IMR-90 (cell line): Measurements from ENCODE around the gene TXNRD1. TPM values are rescaled to one million over a fixed set of nuclear protein-coding genes. Genes with fewer than 3 reads are reported as not detected.

Source experiments
- ATAC-seq: fragments of 200-7000 bp; cut with Tn5 transposase; 2 replicates; pipeline ENCODE4 v1.9.1; 2020; ENCODE audit warnings: low read depth, mild to moderate bottlenecking, moderate library complexity
- BruUV-seq: library from RNA; stranded (reverse); fragments of 400-500 nt; replicated peaks from 2 replicates; lab custom pipeline; 2021; lab: Mats Ljungman, UMichigan
- CTCF ChIA-PET: fragments of 300-600 bp; formaldehyde crosslinking; extraction: SDS; loops from one replicate; lab custom pipeline; 2021; ENCODE audit warnings: antibody characterized with exemption; lab: Yijun Ruan, JAX
- POLR2A ChIA-PET: fragments of 300-600 bp; sonication (Branson Sonifier 250); formaldehyde crosslinking; loops from one replicate; lab custom pipeline; 2022; ENCODE audit warnings: antibody characterized with exemption; ENCODE audit not compliant: unreplicated experiment; lab: Charles Lee
- DNase-seq: peaks from one replicate; pipeline ENCODE4 v3.0.0; 2013
- H2AFZ ChIP-seq: replicated peaks from 2 replicates; pipeline ENCODE3; 2013; ENCODE audit warnings: low read length, mild to moderate bottlenecking; ENCODE audit not compliant: poor library complexity
- H2AK5ac ChIP-seq: 2 replicates; pipeline ENCODE4 v1.6.1; 2013; ENCODE audit warnings: low read depth, low read length, inconsistent platforms
- H2AK9ac ChIP-seq: replicated peaks from 2 replicates; pipeline ENCODE3; 2013; ENCODE audit warnings: mild to moderate bottlenecking, low read depth, low read length, moderate library complexity; ENCODE audit not compliant: poor library complexity
- H2BK120ac ChIP-seq: 2 replicates; pipeline ENCODE4 v1.6.1; 2013; ENCODE audit warnings: low read depth, low read length, inconsistent platforms
- H2BK15ac ChIP-seq: 3 replicates; pipeline ENCODE4 v1.6.1; 2013; ENCODE audit warnings: low read depth, low read length, inconsistent platforms
- H2BK20ac ChIP-seq: 2 replicates; pipeline ENCODE4 v1.6.1; 2013; ENCODE audit warnings: low read depth, mild to moderate bottlenecking, inconsistent platforms, low read length, moderate library complexity
- H2BK5ac ChIP-seq: 2 replicates; pipeline ENCODE4 v1.6.1; 2013; ENCODE audit warnings: mild to moderate bottlenecking, low read depth, low read length, inconsistent platforms; ENCODE audit not compliant: poor library complexity, severe bottlenecking
- H3K14ac ChIP-seq: replicated peaks from 2 replicates; pipeline ENCODE4 v1.6.1; 2013; ENCODE audit warnings: low read depth, low read length, inconsistent platforms
- H3K18ac ChIP-seq: 2 replicates; pipeline ENCODE4 v1.6.1; 2013; ENCODE audit warnings: low read depth, low read length, control low read depth
- H3K23ac ChIP-seq: 2 replicates; pipeline ENCODE4 v1.6.1; 2013; ENCODE audit warnings: low read depth, low read length, inconsistent platforms
- H3K27ac ChIP-seq: 2 replicates; pipeline ENCODE4 v1.5.1; 2013; ENCODE audit warnings: mild to moderate bottlenecking, control low read depth, low read length; ENCODE audit not compliant: insufficient read depth
- H3K27me3 ChIP-seq: 2 replicates; pipeline ENCODE4 v1.6.1; 2013; ENCODE audit warnings: low read length; ENCODE audit not compliant: control insufficient read depth, insufficient read depth
- H3K36me3 ChIP-seq: 2 replicates; pipeline ENCODE4 v1.6.1; 2013; ENCODE audit warnings: low read length, mixed read lengths; ENCODE audit not compliant: control insufficient read depth, insufficient read depth
- H3K4ac ChIP-seq: 2 replicates; pipeline ENCODE4 v1.6.1; 2013; ENCODE audit warnings: low read depth, low read length, inconsistent platforms
- H3K4me1 ChIP-seq: 2 replicates; pipeline ENCODE4 v1.6.1; 2013; ENCODE audit warnings: low read length, mixed read lengths; ENCODE audit not compliant: control insufficient read depth, insufficient read depth
- H3K4me2 ChIP-seq: 2 replicates; pipeline ENCODE4 v1.6.1; 2013; ENCODE audit warnings: low read depth, mild to moderate bottlenecking, control low read depth, low read length, moderate library complexity
- H3K4me3 ChIP-seq: 2 replicates; pipeline ENCODE4 v1.5.1; 2013; ENCODE audit warnings: low read depth, mild to moderate bottlenecking, control low read depth, low read length, moderate library complexity; ENCODE audit not compliant: insufficient read depth
- H3K56ac ChIP-seq: 2 replicates; pipeline ENCODE4 v1.6.1; 2013; ENCODE audit warnings: low read length, inconsistent platforms; ENCODE audit not compliant: insufficient read depth; ENCODE audit errors: extremely low read depth
- H3K79me1 ChIP-seq, 2 experiments: 2 replicates each; pipeline ENCODE4 v1.6.1; 2013; ENCODE audit warnings: low read length in 2 of 2, inconsistent platforms in 1 of 2, low read depth in 1 of 2
- H3K9ac ChIP-seq: 2 replicates; pipeline ENCODE4 v1.6.1; 2013; ENCODE audit warnings: low read depth, low read length, control low read depth
- H3K9me1 ChIP-seq: 2 replicates; pipeline ENCODE4 v1.6.1; 2013; ENCODE audit warnings: low read length, inconsistent platforms; ENCODE audit not compliant: insufficient read depth
- H3K9me3 ChIP-seq: 2 replicates; pipeline ENCODE4 v1.6.1; 2013; ENCODE audit warnings: low read length; ENCODE audit not compliant: control insufficient read depth, insufficient read depth
- H4K20me1 ChIP-seq: 2 replicates; pipeline ENCODE4 v1.6.1; 2013; ENCODE audit warnings: low read length, inconsistent platforms; ENCODE audit not compliant: insufficient read depth
- H4K5ac ChIP-seq: 2 replicates; pipeline ENCODE4 v1.6.1; 2013; ENCODE audit warnings: mild to moderate bottlenecking, low read depth, low read length, control low read depth
- H4K8ac ChIP-seq, 2 experiments: 2 replicates each; pipeline ENCODE4 v1.6.1; 2013; ENCODE audit warnings: low read depth in 2 of 2, low read length in 2 of 2, control low read depth in 1 of 2, inconsistent platforms in 1 of 2
- H4K91ac ChIP-seq: 2 replicates; pipeline ENCODE4 v1.6.1; 2013; ENCODE audit warnings: low read depth, low read length, inconsistent platforms; ENCODE audit not compliant: insufficient read depth
- BHLHE40 ChIP-seq: fragments of 150-350 bp; IDR thresholded peaks from 2 replicates; pipeline ENCODE4 v1.6.1; 2016; ENCODE audit warnings: mild to moderate bottlenecking, low read depth, low read length
- CEBPB ChIP-seq: IDR thresholded peaks from 2 replicates; pipeline ENCODE4 v1.6.1; 2012; ENCODE audit warnings: low read depth, low read length, improper control_type of control experiment
- CHD1 ChIP-seq: IDR thresholded peaks from 2 replicates; pipeline ENCODE4 v1.6.1; 2012; ENCODE audit warnings: low read depth, low read length, improper control_type of control experiment
- CTCF ChIP-seq: conservative IDR thresholded peaks from 2 replicates; pipeline ENCODE4 v1.5.1; 2012; ENCODE audit warnings: mild to moderate bottlenecking, low read depth, low read length, improper control_type of control experiment
- ELK1 ChIP-seq: fragments of 150-350 bp; IDR thresholded peaks from 2 replicates; pipeline ENCODE4 v1.6.1; 2016; ENCODE audit warnings: low read depth, mild to moderate bottlenecking, low read length, moderate library complexity, borderline replicate concordance
- FOS ChIP-seq: fragments of 150-350 bp; IDR thresholded peaks from 2 replicates; pipeline ENCODE4 v1.6.1; 2016; ENCODE audit warnings: low read depth, low read length
- MAFK ChIP-seq: IDR thresholded peaks from 2 replicates; pipeline ENCODE4 v1.6.1; 2012; ENCODE audit warnings: low read depth, low read length, improper control_type of control experiment
- MAZ ChIP-seq: IDR thresholded peaks from 2 replicates; pipeline ENCODE4 v1.6.1; 2012; ENCODE audit warnings: low read depth, mild to moderate bottlenecking, low read length, improper control_type of control experiment, moderate library complexity, borderline replicate concordance
- MXI1 ChIP-seq: IDR thresholded peaks from 2 replicates; pipeline ENCODE4 v1.6.1; 2012; ENCODE audit warnings: low read depth, mild to moderate bottlenecking, low read length, moderate library complexity, borderline replicate concordance
- NFE2L2 ChIP-seq: fragments of 150-350 bp; IDR thresholded peaks from 2 replicates; pipeline ENCODE4 v1.6.1; 2016; ENCODE audit warnings: low read depth, mild to moderate bottlenecking, low read length
- POLR2A ChIP-seq: IDR thresholded peaks from 2 replicates; pipeline ENCODE4 v1.6.1; 2012; ENCODE audit warnings: mild to moderate bottlenecking, low read depth, low read length
- RAD21 ChIP-seq: IDR thresholded peaks from 2 replicates; pipeline ENCODE4 v1.6.1; 2012; ENCODE audit warnings: low read length, improper control_type of control experiment
- RCOR1 ChIP-seq: IDR thresholded peaks from 2 replicates; pipeline ENCODE4 v1.6.1; 2012; ENCODE audit warnings: mild to moderate bottlenecking, low read length, improper control_type of control experiment; ENCODE audit not compliant: insufficient replicate concordance
- RFX5 ChIP-seq: IDR thresholded peaks from 2 replicates; pipeline ENCODE4 v1.8.0; 2012; ENCODE audit warnings: low read depth, mild to moderate bottlenecking, low read length, moderate library complexity
- USF2 ChIP-seq: fragments of 150-350 bp; IDR thresholded peaks from 2 replicates; pipeline ENCODE4 v1.6.1; 2017; ENCODE audit warnings: mild to moderate bottlenecking, antibody characterized with exemption, low read length, low read depth
- WGBS, 2 experiments: methylation state at CpG; one replicate each; pipeline versions ENCODE4 v1.1.5 to v1.1.7; 2013; ENCODE audit warnings: missing lambda C conversion rate in 2 of 2; ENCODE audit not compliant: insufficient read length in 1 of 2; ENCODE audit errors: extremely low coverage in 2 of 2; 5-methylcytosine and 5-hydroxymethylcytosine counted together
- dilution Hi-C: fragments of 300-500 bp; cut with HindIII; formaldehyde crosslinking; loops from one replicate; pipeline ENCODE4 v1.14.3; 2018; ENCODE audit warnings: low sequenced_read_pairs; ENCODE audit not compliant: unreplicated experiment
- in situ Hi-C: fragments of 300-500 bp; cut with MboI; formaldehyde crosslinking; loops from 3 replicates; pipeline ENCODE4 v1.14.3; 2019; ENCODE audit warnings: low sequenced_read_pairs, inconsistent platforms, mixed read lengths
- intact Hi-C: fragments of 100-400 bp; cut with micrococcal nuclease; formaldehyde crosslinking; loops from 2 replicates; pipeline ENCODE4 v1.10.0; 2022
- polyA plus RNA-seq, 3 experiments: library from polyadenylated mRNA; depleted of rRNA; stranded (reverse); fragments of >200 nt; gene quantifications; 2 replicates each; pipeline ENCODE4 v1.2.3, GENCODE V29; 2012; ENCODE audit warnings: low replicate concordance in 1 of 3
- total RNA-seq: library from RNA; depleted of rRNA; stranded (reverse); fragments of >200 nt; gene quantifications from 2 replicates; pipeline ENCODE4 v1.2.3, GENCODE V29; 2012

TXNRD1 gene
- total and polyA plus RNA-seq, 2 of the 4 experiments (the other 2 are of a cell fraction): 379 to 582 TPM

- Histone ChIP-seq H3K56ac (no peak overlapping the region), H3K4me2 (no peak overlapping the region), H3K4ac (no peak overlapping the region), H3K4me3 (no peak overlapping the region), H2BK5ac (peak overlapping the region; percentile 54), H3K14ac (no peak overlapping the region), H4K91ac (no peak overlapping the region), H3K27me3 (no peaks in the 10 kb centered on the region), H3K9me3 (no peaks in the 10 kb centered on the region), H2AK5ac (no peak overlapping the region), H3K27ac (no peak overlapping the region), H3K36me3 (peaks cover 60% of the 10 kb centered on the region), H3K9me1 (peaks cover 6% of the 10 kb centered on the region; the same call in 1 of the 2 replicates), H3K4me1 (peaks cover 4% of the 10 kb centered on the region; the same call in 1 of the 2 replicates), H3K23ac (no peak overlapping the region), H3K9ac (no peak overlapping the region), H2BK20ac (no peak overlapping the region), H4K8ac (no peak overlapping the region), H4K20me1 (peaks cover 61% of the 10 kb centered on the region), H3K18ac (no peak overlapping the region), H2BK15ac (no peak overlapping the region), H4K5ac (no peak overlapping the region), H2AK9ac (no peak overlapping the region), H2AFZ (no peak overlapping the region), H2BK120ac (no peak overlapping the region), H3K79me1 (peaks cover 26 to 57% of the 10 kb centered on the region in 2 experiments)
- WGBS, 2 experiments: no CpG with 5 or more reads among the region's 1 CpG
- ATAC-seq (no peak), DNase-seq (no peak)
- dilution Hi-C loops (no loop called here), in situ Hi-C loops (no loop called here), intact Hi-C loops (loop anchor here (10.0 kb wide), 1 partner anchor 377 kb away; no protein-coding TSS in a partner anchor)
- CTCF ChIA-PET: interaction anchor here (0.6 kb wide), 1 partner anchor 11 kb away, joined by 4 read pairs; no protein-coding TSS in a partner anchor
- POLR2A ChIA-PET: interaction anchor here (0.6 kb wide), 1 partner anchor 42 kb away, joined by 3 read pairs; no protein-coding TSS in a partner anchor
- no TSS peak for BruUV-seq
- TF ChIP-seq NFE2L2: no peak
- no peak for TF ChIP-seq BHLHE40
- no peak for TF ChIP-seq RCOR1
- TF ChIP-seq MAZ: no peak
- TF ChIP-seq CHD1: no peak
- no peak for TF ChIP-seq RFX5
- no peak for TF ChIP-seq CTCF
- no peak for TF ChIP-seq CEBPB
- TF ChIP-seq POLR2A: no peak
- TF ChIP-seq ELK1: no peak
- TF ChIP-seq MXI1: no peak
- TF ChIP-seq FOS: no peak
- TF ChIP-seq USF2: no peak
- TF ChIP-seq RAD21: no peak
- no peak for TF ChIP-seq MAFK
Observed at GRCh38 chr12:104321949-104322348, 106.4 kb downstream of the TXNRD1 start.
